GM23338 (cell line): ENCODE results near the gene HAP1. TPM values are rescaled to one million over a fixed set of nuclear protein-coding genes. Genes with fewer than 3 reads are reported as not detected.

Experiments
- ATAC-seq: fragments of 200-7000 bp; cut with Tn5 transposase; 3 replicates; pipeline ENCODE4 v1.9.1; 2020
- DNase-seq: peaks from one replicate; pipeline ENCODE4 v3.0.0-alpha.2; 2015; ENCODE audit warnings: low spot score
- H2AFZ ChIP-seq: fragments of 200-600 bp; sonication (generic); 2 replicates; pipeline ENCODE4 v1.8.0; 2016; ENCODE audit warnings: antibody characterized with exemption, mild to moderate bottlenecking, moderate library complexity
- H3F3A ChIP-seq: fragments of 200-600 bp; sonication (generic); replicated peaks from 2 replicates; pipeline ENCODE4 v1.8.0; 2017; ENCODE audit warnings: antibody characterized with exemption, mixed run types, low read depth
- H3K27ac ChIP-seq: fragments of 200-600 bp; sonication (generic); 2 replicates; pipeline ENCODE4 v1.6.1; 2016; ENCODE audit warnings: low read depth
- H3K27me3 ChIP-seq: fragments of 200-600 bp; sonication (generic); 2 replicates; pipeline ENCODE4 v1.8.0; 2016; ENCODE audit warnings: mild to moderate bottlenecking, mixed run types, moderate library complexity; ENCODE audit not compliant: insufficient read depth
- H3K36me3 ChIP-seq: fragments of 200-600 bp; sonication (generic); 2 replicates; pipeline ENCODE4 v1.8.0; 2016; ENCODE audit warnings: mild to moderate bottlenecking; ENCODE audit not compliant: insufficient read depth
- H3K4me1 ChIP-seq: fragments of 200-600 bp; sonication (generic); 2 replicates; pipeline ENCODE4 v1.8.0; 2016; ENCODE audit warnings: mild to moderate bottlenecking, moderate library complexity; ENCODE audit not compliant: insufficient read depth
- H3K4me2 ChIP-seq: fragments of 200-600 bp; sonication (generic); 2 replicates; pipeline ENCODE4 v1.7.1; 2017; ENCODE audit warnings: mixed run types
- H3K4me3 ChIP-seq: fragments of 200-600 bp; sonication (generic); 2 replicates; pipeline ENCODE4 v1.6.1; 2016; ENCODE audit warnings: mixed run types
- H3K79me2 ChIP-seq: fragments of 200-600 bp; sonication (generic); replicated peaks from 2 replicates; pipeline ENCODE4 v1.8.0; 2017; ENCODE audit warnings: mild to moderate bottlenecking; ENCODE audit not compliant: insufficient read depth
- H3K9me2 ChIP-seq: fragments of 200-600 bp; sonication (generic); 2 replicates; pipeline ENCODE4 v1.8.0; 2017; ENCODE audit not compliant: insufficient read depth
- H4K20me1 ChIP-seq: fragments of 200-600 bp; sonication (generic); replicated peaks from 2 replicates; pipeline ENCODE4 v1.8.0; 2017; ENCODE audit warnings: mild to moderate bottlenecking; ENCODE audit not compliant: insufficient read depth
- H3K27ac Mint-ChIP-seq: 2 replicates; pipeline ENCODE4 v1.8.0; 2020; ENCODE audit warnings: inconsistent platforms, mild to moderate bottlenecking, moderate library complexity, mixed read lengths
- H3K27me3 Mint-ChIP-seq: 3 replicates; pipeline ENCODE4 v1.8.0; 2022; ENCODE audit warnings: low read depth, mild to moderate bottlenecking, moderate library complexity, mixed read lengths, inconsistent platforms; ENCODE audit not compliant: insufficient read depth, poor library complexity
- H3K36me3 Mint-ChIP-seq: 3 replicates; pipeline ENCODE4 v1.8.0; 2021; ENCODE audit warnings: low read depth, mild to moderate bottlenecking, inconsistent platforms, moderate library complexity, mixed read lengths
- H3K4me1 Mint-ChIP-seq: 3 replicates; pipeline ENCODE4 v1.8.0; 2020; ENCODE audit warnings: mild to moderate bottlenecking, inconsistent platforms, mixed read lengths
- H3K4me3 Mint-ChIP-seq: 3 replicates; pipeline ENCODE4 v1.8.0; 2021; ENCODE audit warnings: moderate library complexity, mild to moderate bottlenecking, inconsistent platforms, mixed read lengths
- H3K9me3 Mint-ChIP-seq: 3 replicates; pipeline ENCODE4 v1.8.0; 2020; ENCODE audit warnings: moderate library complexity, mild to moderate bottlenecking, inconsistent platforms, mixed read lengths
- CREB1 ChIP-seq: fragments of 250-450 bp; sonication (Bioruptor Pico); IDR thresholded peaks from 2 replicates; pipeline ENCODE4 v1.5.0; 2020; ENCODE audit warnings: low read depth, mild to moderate bottlenecking, moderate library complexity
- CTCF ChIP-seq, 2 experiments: fragments of 200-600 bp in 1 of 2; sonication (generic) in 1 of 2; conservative IDR thresholded peaks; 2 replicates each; pipeline versions ENCODE4 v1.5.1 to v1.6.1; 2016 to 2017; ENCODE audit warnings: antibody characterized with exemption in 2 of 2, low read depth in 2 of 2, mild to moderate bottlenecking in 2 of 2, moderate library complexity in 1 of 2
- EZH2 ChIP-seq: fragments of 200-600 bp; sonication (generic); IDR thresholded peaks from one replicate; pipeline ENCODE4 v1.8.0; 2017; ENCODE audit warnings: antibody characterized with exemption, mild to moderate bottlenecking, low read depth; ENCODE audit not compliant: unreplicated experiment
- EZH2phosphoT487 ChIP-seq: fragments of 200-600 bp; sonication (generic); IDR thresholded peaks from one replicate; pipeline ENCODE4 v1.8.1; 2018; ENCODE audit warnings: antibody characterized with exemption; ENCODE audit not compliant: unreplicated experiment
- JUNB ChIP-seq: IDR thresholded peaks from one replicate; pipeline ENCODE4 v1.6.1; 2016; ENCODE audit warnings: antibody characterized with exemption; ENCODE audit not compliant: unreplicated experiment
- NANOG ChIP-seq: IDR thresholded peaks from 2 replicates; pipeline ENCODE4 v1.6.1; 2016; ENCODE audit warnings: antibody characterized with exemption, borderline replicate concordance
- POLR2AphosphoS5 ChIP-seq: IDR thresholded peaks from 2 replicates; pipeline ENCODE4 v1.6.1; 2016; ENCODE audit warnings: antibody characterized with exemption, low read depth
- ZNF114 ChIP-seq: fragments of 250-450 bp; sonication (Bioruptor Pico); IDR thresholded peaks from 2 replicates; pipeline ENCODE4 v1.5.0; 2020; ENCODE audit warnings: mild to moderate bottlenecking, moderate library complexity
- ZNF331 ChIP-seq: fragments of 250-450 bp; sonication (Bioruptor Pico); IDR thresholded peaks from 2 replicates; pipeline ENCODE4 v1.5.0; 2020; ENCODE audit warnings: low read depth, mild to moderate bottlenecking, moderate library complexity
- polyA plus RNA-seq: library from polyadenylated mRNA; unstranded; fragments of >200 nt; fragmentation: Nextera tagmentation; extraction: Ambion mirVana; gene quantifications from 2 replicates; pipeline ENCODE4 v1.2.1, GENCODE V29; 2016
- total RNA-seq: library from RNA; depleted of rRNA; stranded (reverse); fragments of >200 nt; shearing (Covaris generic); gene quantifications from 2 replicates; pipeline ENCODE4 v1.2.3, GENCODE V29; 2014
- TF ChIP-seq, protein P1 (sequence below): IDR thresholded peaks from 2 replicates; pipeline ENCODE4 v1.6.1; 2016; ENCODE audit warnings: antibody characterized with exemption

Gene HAP1
- total and polyA plus RNA-seq, 2 experiments from 2014 or later = 1.6 to 2.2 TPM

DNA sequence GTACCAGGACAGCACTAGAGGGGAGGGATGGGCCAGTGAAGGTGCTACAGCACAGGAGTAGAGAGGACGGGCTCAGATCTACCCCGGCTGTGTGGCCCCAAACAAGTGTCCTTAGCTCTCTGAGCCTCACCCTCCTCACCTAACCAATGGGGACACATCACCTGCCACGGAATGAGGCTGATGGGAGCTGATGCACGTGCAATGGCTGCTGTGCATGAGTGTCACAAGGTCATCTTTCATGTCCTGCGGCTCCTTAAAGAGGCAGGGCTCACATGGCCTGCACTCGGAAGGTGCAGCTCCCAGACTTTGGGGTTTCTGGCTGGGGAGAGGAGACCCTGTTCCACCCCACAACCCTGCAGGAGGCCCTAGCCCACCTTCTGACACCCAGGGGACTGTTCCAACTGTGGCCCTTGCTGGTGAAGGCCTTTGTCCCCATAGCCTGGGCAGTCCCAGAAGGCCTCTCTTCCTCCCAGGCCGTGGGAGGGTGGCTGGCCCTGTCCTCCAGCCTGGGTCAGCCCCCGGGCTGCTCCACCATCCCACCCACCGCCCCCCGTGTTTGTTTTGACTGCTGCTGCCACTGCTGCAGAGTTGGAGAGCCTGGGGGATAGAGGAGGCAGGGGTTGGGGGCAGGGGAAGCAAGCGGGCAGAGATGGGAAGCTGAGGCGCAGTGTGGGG, 10.5 kb downstream of the HAP1 start:
- H3K4me3 Mint-ChIP-seq = no peak overlapping the region
- H3K4me1 ChIP-seq = no peaks in the 10 kb centered on the region
- H3K27ac Mint-ChIP-seq = no peak overlapping the region

DNA sequence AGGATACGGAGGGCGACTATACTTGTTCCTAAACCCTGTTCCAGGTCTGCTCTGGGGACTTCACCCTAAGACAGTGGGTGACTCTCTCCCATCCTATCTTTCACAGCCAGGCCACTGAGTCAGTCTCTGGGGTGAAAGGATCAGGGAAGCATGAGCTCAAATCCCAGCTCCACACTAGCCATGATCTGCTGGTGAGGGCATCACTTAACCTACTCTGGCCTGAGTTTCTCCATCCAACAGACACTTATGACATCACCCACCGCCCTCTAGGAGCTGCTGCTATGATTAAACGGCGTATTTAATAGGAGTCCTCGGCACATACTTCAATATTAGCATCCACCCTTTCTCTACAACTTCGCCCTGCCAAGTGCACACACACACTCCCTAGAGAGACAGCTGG, 12.2 kb downstream of the HAP1 start:
- H3K4me3 Mint-ChIP-seq = no peak overlapping the region
- H3K36me3 Mint-ChIP-seq = no peaks in the 10 kb centered on the region; the same call in 2 of the 3 replicates
- ATAC-seq (no peak), DNase-seq (no peak)
- TF ChIP-seq JUNB (no peak), CREB1 (CRISPR knock-in tag) (no peak), ZNF331 (CRISPR knock-in tag) (no peak), POLR2AphosphoS5 (no peak), CTCF (conservative IDR thresholded peaks at IDR 0.05; ENCODE audit: low read depth in 2 of 2) (no peak), NANOG (no peak), EZH2phosphoT487 (no peak)
- H3K27ac Mint-ChIP-seq = no peak overlapping the region
- H3K27me3 ChIP-seq = no peaks in the 10 kb centered on the region
- no peaks in the 10 kb centered on the region for H3F3A ChIP-seq
- H2AFZ ChIP-seq = no peak overlapping the region
- H3K27ac ChIP-seq = no peak overlapping the region
- H3K79me2 ChIP-seq = no peaks in the 10 kb centered on the region
- no peak overlapping the region for H3K4me3 ChIP-seq
- peaks cover 14% of the 10 kb centered on the region for H3K27me3 Mint-ChIP-seq
- H4K20me1 ChIP-seq = no peaks in the 10 kb centered on the region
- H3K4me2 ChIP-seq = no peak overlapping the region
- H3K36me3 ChIP-seq = no peaks in the 10 kb centered on the region
- no peaks in the 10 kb centered on the region for H3K9me2 ChIP-seq
- H3K4me1 ChIP-seq = no peaks in the 10 kb centered on the region; the same call in 1 of the 2 replicates
- H3K9me3 Mint-ChIP-seq = peaks cover 3% of the 10 kb centered on the region; the same call in 1 of the 3 replicates
- H3K4me1 Mint-ChIP-seq = peaks cover 16% of the 10 kb centered on the region

More for the DNA sequence above, 10.5 kb downstream of the HAP1 start:
- H3K4me1 Mint-ChIP-seq = peaks cover 13% of the 10 kb centered on the region
- no peaks in the 10 kb centered on the region for H4K20me1 ChIP-seq
- no peaks in the 10 kb centered on the region for H3K36me3 ChIP-seq
- H2AFZ ChIP-seq = no peak overlapping the region
- no peak overlapping the region for H3K4me2 ChIP-seq
- DNase-seq (no peak), ATAC-seq (no peak)
- H3K9me3 Mint-ChIP-seq = peaks cover 3% of the 10 kb centered on the region; the same call in 1 of the 3 replicates
- no peak overlapping the region for H3K27ac ChIP-seq
- no peaks in the 10 kb centered on the region for H3K27me3 ChIP-seq
- no peaks in the 10 kb centered on the region; the same call in 2 of the 3 replicates for H3K36me3 Mint-ChIP-seq
- no peaks in the 10 kb centered on the region for H3K79me2 ChIP-seq
- H3K4me3 ChIP-seq = no peak overlapping the region
- no peaks in the 10 kb centered on the region for H3K9me2 ChIP-seq
- no peaks in the 10 kb centered on the region for H3F3A ChIP-seq
- TF ChIP-seq, protein P1, sequence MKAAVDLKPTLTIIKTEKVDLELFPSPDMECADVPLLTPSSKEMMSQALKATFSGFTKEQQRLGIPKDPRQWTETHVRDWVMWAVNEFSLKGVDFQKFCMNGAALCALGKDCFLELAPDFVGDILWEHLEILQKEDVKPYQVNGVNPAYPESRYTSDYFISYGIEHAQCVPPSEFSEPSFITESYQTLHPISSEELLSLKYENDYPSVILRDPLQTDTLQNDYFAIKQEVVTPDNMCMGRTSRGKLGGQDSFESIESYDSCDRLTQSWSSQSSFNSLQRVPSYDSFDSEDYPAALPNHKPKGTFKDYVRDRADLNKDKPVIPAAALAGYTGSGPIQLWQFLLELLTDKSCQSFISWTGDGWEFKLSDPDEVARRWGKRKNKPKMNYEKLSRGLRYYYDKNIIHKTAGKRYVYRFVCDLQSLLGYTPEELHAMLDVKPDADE = no peak
- no peak for TF ChIP-seq EZH2phosphoT487
- TF ChIP-seq ZNF114 = no peak
- no peak for TF ChIP-seq EZH2
- TF ChIP-seq NANOG = no peak
- no peak for TF ChIP-seq CTCF (conservative IDR thresholded peaks at IDR 0.05; ENCODE audit: low read depth in 2 of 2)
- peaks cover 19% of the 10 kb centered on the region for H3K27me3 Mint-ChIP-seq
